Measurements from ENCODE around the gene GRID2. TPM values are rescaled to one million over a fixed set of nuclear protein-coding genes. Genes with fewer than 3 reads are reported as not detected.
A peak's percentile ranks its signal among the peaks of the same experiment; 100 is the strongest.

GRID2 gene
- total and polyA plus RNA-seq, 8 donors = 6.4 TPM; not detected in 7

DNA sequence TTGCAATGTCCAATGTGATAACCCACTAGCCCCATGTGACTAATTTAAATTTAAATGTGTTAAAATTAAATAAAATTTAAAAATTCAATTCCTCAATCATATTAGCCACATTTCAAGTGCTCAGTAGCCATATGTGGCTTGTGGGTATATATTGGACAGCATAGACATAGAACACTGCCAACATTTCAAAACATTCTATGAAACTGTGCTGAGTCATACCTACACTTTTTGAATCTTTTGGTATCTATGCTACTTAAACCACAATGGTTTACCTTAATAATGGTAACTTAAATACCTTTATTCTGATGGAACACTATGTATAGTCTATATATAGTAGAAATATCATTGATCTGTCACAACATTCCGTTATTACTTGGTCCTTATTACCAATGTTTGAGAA, 1301.4 kb downstream of the GRID2 start:
- WGBS, 5 donors = 78 to 90% (median 82%) methylated on average over 1 of the region's 1 CpG
- TF ChIP-seq POLR2A (IDR thresholded peaks at IDR 0.05) (no peak), POLR2AphosphoS5 (IDR thresholded peaks at IDR 0.05) (no peak)
- no peak for DNase-seq
- Histone ChIP-seq H3K4me1 (no peaks in the 10 kb centered on the region), H3K4me3 (no peak overlapping the region), H3K36me3 (no peaks in the 10 kb centered on the region), H3K27me3 (no peaks in the 10 kb centered on the region), H3K27ac (no peak overlapping the region), H3K9me3 (peaks cover 0 to 23% (median 0%) of the 10 kb centered on the region in 4 donors)
- intact Hi-C loops (cut with DNase I; ENCODE audit: low total_unique reads) = no loop called here

GRCh38 chr4:93617606-93618005, 1313.8 kb downstream of the GRID2 start:
- TF ChIP-seq EP300 (IDR thresholded peaks at IDR 0.05) (no peak), POLR2A (IDR thresholded peaks at IDR 0.05) (no peak), CTCF (IDR thresholded peaks at IDR 0.05) (no peak), POLR2AphosphoS5 (IDR thresholded peaks at IDR 0.05) (no peak)
- DNase-seq = peak in 1 of 2 donors; percentile 2
- Histone ChIP-seq H3K4me3 (no peak overlapping the region), H3K27ac (no peak overlapping the region), H3K9me3 (no peaks in the 10 kb centered on the region), H3K4me1 (no peaks in the 10 kb centered on the region), H3K27me3 (no peaks in the 10 kb centered on the region), H3K36me3 (no peaks in the 10 kb centered on the region)
- intact Hi-C loops (cut with DNase I; ENCODE audit: low total_unique reads) = no loop called here
- WGBS, 5 donors = 62 to 82% (median 80%) methylated on average over 4 of the region's 4 CpGs

DNA sequence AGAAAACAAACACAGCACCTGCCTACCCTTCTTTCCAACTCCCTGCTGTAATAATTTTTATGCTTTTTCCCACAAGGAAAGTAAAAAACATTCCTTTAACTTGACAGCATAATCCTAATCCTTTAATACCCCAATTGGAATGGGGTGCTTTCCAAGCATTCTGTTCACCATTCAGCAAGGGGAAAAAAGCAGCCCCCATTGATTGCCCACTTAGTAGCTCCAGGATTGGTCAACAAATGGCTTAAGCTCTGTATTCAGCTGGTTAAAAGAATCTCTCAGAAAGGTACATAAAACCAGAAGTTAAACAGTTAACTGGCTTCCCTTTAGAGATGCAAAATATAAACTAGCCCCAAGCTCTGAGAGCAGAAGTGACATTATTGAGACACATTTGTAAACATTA, 1330.0 kb downstream of the GRID2 start:
- no peaks in the 10 kb centered on the region for H3K9me3 ChIP-seq
- no peak for DNase-seq
- H3K4me1 ChIP-seq = no peaks in the 10 kb centered on the region
- H3K27ac ChIP-seq = no peak overlapping the region
- TF ChIP-seq EP300 (IDR thresholded peaks at IDR 0.05) (no peak), POLR2AphosphoS5 (IDR thresholded peaks at IDR 0.05) (no peak), CTCF (IDR thresholded peaks at IDR 0.05) (no peak), POLR2A (IDR thresholded peaks at IDR 0.05) (no peak)
- H3K27me3 ChIP-seq = no peaks in the 10 kb centered on the region
- H3K36me3 ChIP-seq = no peaks in the 10 kb centered on the region
- no peak overlapping the region for H3K4me3 ChIP-seq
- intact Hi-C loops (cut with DNase I; ENCODE audit: low total_unique reads) = no loop called here

DNA sequence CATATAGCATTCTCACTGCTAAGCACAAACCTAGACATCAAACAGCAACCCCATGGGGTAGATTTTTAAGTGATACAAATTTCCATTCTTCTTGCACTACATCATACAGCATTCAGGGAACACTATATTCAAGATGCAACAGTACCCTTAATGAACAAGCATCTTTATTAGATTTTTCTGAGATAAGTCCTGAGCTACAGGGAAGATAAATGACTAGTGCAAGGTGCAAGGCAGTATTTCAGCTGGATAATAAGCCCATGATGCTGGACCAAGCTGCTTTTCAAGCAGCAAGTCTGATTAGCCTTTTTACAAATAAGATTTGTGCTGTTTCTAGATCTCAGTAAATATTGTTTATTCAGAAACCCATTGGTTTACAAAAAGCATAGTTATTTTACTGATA, 1332.2 kb downstream of the GRID2 start:
- Histone ChIP-seq H3K27me3 (no peaks in the 10 kb centered on the region), H3K9me3 (no peaks in the 10 kb centered on the region), H3K36me3 (no peaks in the 10 kb centered on the region), H3K27ac (no peak overlapping the region), H3K4me1 (no peaks in the 10 kb centered on the region), H3K4me3 (no peak overlapping the region)
- intact Hi-C loops (cut with DNase I; ENCODE audit: low total_unique reads) = no loop called here
- DNase-seq = peak in 1 of 2 donors; percentile 10
- TF ChIP-seq EP300 (IDR thresholded peaks at IDR 0.05) (no peak), POLR2A (IDR thresholded peaks at IDR 0.05) (no peak), CTCF (IDR thresholded peaks at IDR 0.05) (no peak), POLR2AphosphoS5 (IDR thresholded peaks at IDR 0.05) (no peak)

DNA sequence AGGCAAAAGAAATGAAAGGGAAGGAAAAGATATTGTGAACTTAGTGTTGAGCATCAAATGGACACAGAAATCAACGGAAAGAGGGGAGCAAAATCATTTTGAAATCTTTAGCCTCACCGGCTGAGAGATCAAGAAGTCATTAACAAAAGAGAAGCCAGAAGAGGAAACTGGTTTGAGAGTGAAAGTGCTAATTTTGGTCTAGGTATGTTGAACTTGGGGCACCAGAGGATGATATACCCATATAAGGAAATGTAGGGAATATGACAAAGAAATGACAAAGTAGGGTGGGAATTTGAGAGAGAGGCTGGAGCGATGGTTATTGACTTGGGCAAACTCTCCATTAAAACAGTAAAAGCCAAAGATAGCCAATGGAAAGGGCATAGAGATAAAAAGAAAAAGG, 1341.4 kb downstream of the GRID2 start:
- 73 to 85% (median 75%) methylated on average over 3 of the region's 3 CpGs for WGBS, 5 donors
- H3K27ac ChIP-seq = no peak overlapping the region
- no peaks in the 10 kb centered on the region for H3K4me1 ChIP-seq
- no peaks in the 10 kb centered on the region for H3K27me3 ChIP-seq
- H3K4me3 ChIP-seq = no peak overlapping the region
- H3K36me3 ChIP-seq = no peaks in the 10 kb centered on the region
- no peaks in the 10 kb centered on the region for H3K9me3 ChIP-seq
- DNase-seq = no peak
- intact Hi-C loops (cut with DNase I; ENCODE audit: low total_unique reads) = no loop called here
- no peak for TF ChIP-seq POLR2A (IDR thresholded peaks at IDR 0.05)
- no peak for TF ChIP-seq CTCF (IDR thresholded peaks at IDR 0.05)
- no peak for TF ChIP-seq POLR2AphosphoS5 (IDR thresholded peaks at IDR 0.05)
- no peak for TF ChIP-seq EP300 (IDR thresholded peaks at IDR 0.05)

All from stomach (tissue), 9 donors.